ENCODE data around the gene ZNF668. TPM values are rescaled to one million over a fixed set of nuclear protein-coding genes. Genes with fewer than 3 reads are reported as not detected.

Gene ZNF668
- total and polyA plus RNA-seq, 2 of the 8 experiments (the other 6 are each of a cell fraction or from before 2014, with no cell fraction given), result 14.0 to 14.3 TPM

GRCh38 chr16:31042866-31043265 lies 31.2 kb downstream of the ZNF668 start (continued):
- TF ChIP-seq KDM5A (IDR thresholded peaks at IDR 0.05; ENCODE audit: low read length), result no peak
- no peak for TF ChIP-seq EZH2 (IDR thresholded peaks at IDR 0.05; ENCODE audit: low read depth, low read length, severe bottlenecking)
